K562 (cell line): ENCODE data around the gene HMGN2. TPM values are rescaled to one million over a fixed set of nuclear protein-coding genes. Genes with fewer than 3 reads are reported as not detected.

Experiments
- BRD9 ChIP-seq: fragments of 450-650 bp; IDR thresholded peaks from 2 replicates; pipeline ENCODE4 v1.6.1; 2018; ENCODE audit warnings: low read depth; ENCODE audit not compliant: partially characterized antibody
- ELF1 ChIP-seq: fragments of 200-800 bp; sonication (Bioruptor generic); IDR thresholded peaks from 2 replicates; pipeline ENCODE4 v1.6.1; 2016; ENCODE audit warnings: missing genetic modification characterization, missing compliant biosample characterization
- HDAC6 ChIP-seq: IDR thresholded peaks from 2 replicates; pipeline ENCODE4 v1.6.1; 2012; ENCODE audit warnings: low read depth, mild to moderate bottlenecking, control low read depth, inconsistent platforms, low read length, moderate library complexity
- JUNB ChIP-seq: fragments of 450-650 bp; formaldehyde crosslinking; conservative IDR thresholded peaks from 2 replicates; pipeline ENCODE4 v1.4.0; 2020; ENCODE audit warnings: mild to moderate bottlenecking
- MAFF ChIP-seq: IDR thresholded peaks from 2 replicates; pipeline ENCODE4 v1.6.1; 2012; ENCODE audit warnings: low read length, improper control_type of control experiment
- NFE2L1 ChIP-seq: fragments of 450-650 bp; IDR thresholded peaks from 2 replicates; pipeline ENCODE4 v1.6.1; 2016; ENCODE audit warnings: missing genetic modification characterization, low read depth, mild to moderate bottlenecking, missing compliant biosample characterization, moderate library complexity, borderline replicate concordance
- PHF21A ChIP-seq: fragments of 450-650 bp; IDR thresholded peaks from 2 replicates; pipeline ENCODE4 v1.6.1; 2017; ENCODE audit warnings: low read depth, borderline replicate concordance
- SP1 ChIP-seq: sonication (generic); formaldehyde crosslinking; IDR thresholded peaks from 2 replicates; pipeline ENCODE4 v1.8.1; 2022; ENCODE audit warnings: mild to moderate bottlenecking, missing genetic modification reagents
- polyA plus RNA-seq, 8 experiments: library from polyadenylated mRNA; depleted of rRNA in 4 of 8; stranded (reverse) in 5 of 8; unstranded in 3 of 8; fragments of >200 nt; fragmentation: Nextera tagmentation in 2 of 8; fragmentation: Illumina TruSeq in 1 of 8; extraction: Ambion mirVana in 2 of 8; extraction: Trizol in 1 of 8; gene quantifications; 2 replicates each; pipeline versions ENCODE4 v1.2.1 to v1.2.3, GENCODE V29; 2011 to 2014; ENCODE audit warnings: inconsistent platforms in 1 of 8, missing spikeins in 1 of 8
- total RNA-seq, 7 experiments: library from RNA; depleted of rRNA in 6 of 7; stranded (reverse); fragments of >200 nt in 6 of 7; fragmentation: Illumina TruSeq in 2 of 7; extraction: Trizol in 2 of 7; gene quantifications; 2 replicates each; pipeline versions ENCODE4 v1.2.1 to v1.2.3, GENCODE V29; 2011 to 2021; ENCODE audit warnings: low replicate concordance in 1 of 7
- TF ChIP-seq, protein P1 (sequence below): fragments of 250-450 bp; sonication (Bioruptor Pico); IDR thresholded peaks from 2 replicates; pipeline ENCODE4 v1.6.1; 2021; ENCODE audit warnings: mild to moderate bottlenecking
- TF ChIP-seq, protein P2 (sequence below): sonication (generic); formaldehyde crosslinking; IDR thresholded peaks from 2 replicates; pipeline ENCODE4 v1.8.0; 2022; ENCODE audit warnings: mild to moderate bottlenecking, missing genetic modification reagents
- TF ChIP-seq, protein P3 (sequence below), 2 experiments: fragments of 150-350 bp in 1 of 2; IDR thresholded peaks; 2 replicates each; pipeline ENCODE4 v1.6.1; 2012 to 2016; ENCODE audit warnings: low read depth in 2 of 2, low read length in 2 of 2, mild to moderate bottlenecking in 1 of 2, moderate library complexity in 1 of 2
- TF ChIP-seq, protein P4 (sequence below): fragments of 450-650 bp; IDR thresholded peaks from 2 replicates; pipeline ENCODE4 v1.6.1; 2017; ENCODE audit warnings: mild to moderate bottlenecking, moderate library complexity
- TF ChIP-seq, protein P5 (sequence below): fragments of 450-650 bp; formaldehyde crosslinking; IDR thresholded peaks from 2 replicates; pipeline ENCODE4 v1.4.0; 2020; ENCODE audit warnings: mild to moderate bottlenecking, moderate library complexity

HMGN2 gene
- total and polyA plus RNA-seq, 9 of the 15 experiments (the other 6 are each of a cell fraction or from before 2014, with no cell fraction given) = 370 to 1,354 (median 965) TPM

DNA sequence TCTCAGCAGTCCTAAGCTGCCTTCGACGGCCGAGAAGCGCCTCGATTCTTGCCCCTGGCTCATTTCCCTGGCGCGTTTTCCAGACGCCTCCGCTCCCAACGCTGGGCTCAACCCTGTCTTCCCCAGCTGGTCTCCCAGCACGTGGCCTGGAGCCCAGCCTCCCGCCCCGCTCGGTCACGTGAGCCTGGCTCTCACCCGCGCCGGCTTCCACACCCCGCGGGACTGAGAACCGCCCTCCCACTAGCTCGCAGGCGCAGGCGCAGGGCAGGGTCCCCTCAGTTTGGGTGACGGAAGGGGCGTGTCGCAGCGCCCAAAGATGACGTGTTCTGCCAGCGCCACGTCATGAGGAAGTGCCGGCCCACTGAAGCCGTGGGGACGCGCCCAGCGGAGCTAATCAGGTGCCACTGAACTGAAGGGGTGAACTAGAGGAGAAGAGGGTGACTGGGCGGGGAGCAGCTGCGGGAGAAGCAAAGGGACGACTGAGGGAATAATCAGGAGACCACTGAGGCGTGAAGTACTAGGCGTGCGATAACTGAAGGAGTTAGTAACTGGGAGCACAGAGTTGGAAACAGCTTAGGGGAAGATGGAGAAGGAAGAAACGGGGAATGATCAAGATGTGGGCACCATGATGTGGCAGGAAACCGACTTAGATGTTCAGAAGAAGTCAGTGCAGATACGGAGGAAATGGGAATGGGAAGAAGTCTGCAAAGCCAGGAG lies 40.1 kb upstream of the HMGN2 start, which contains the start of gene DHDDS (continued):
- TF ChIP-seq, protein P1, sequence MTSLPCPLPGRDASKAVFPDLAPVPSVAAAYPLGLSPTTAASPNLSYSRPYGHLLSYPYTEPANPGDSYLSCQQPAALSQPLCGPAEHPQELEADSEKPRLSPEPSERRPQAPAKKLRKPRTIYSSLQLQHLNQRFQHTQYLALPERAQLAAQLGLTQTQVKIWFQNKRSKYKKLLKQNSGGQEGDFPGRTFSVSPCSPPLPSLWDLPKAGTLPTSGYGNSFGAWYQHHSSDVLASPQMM = no peak
- TF ChIP-seq, protein P2, sequence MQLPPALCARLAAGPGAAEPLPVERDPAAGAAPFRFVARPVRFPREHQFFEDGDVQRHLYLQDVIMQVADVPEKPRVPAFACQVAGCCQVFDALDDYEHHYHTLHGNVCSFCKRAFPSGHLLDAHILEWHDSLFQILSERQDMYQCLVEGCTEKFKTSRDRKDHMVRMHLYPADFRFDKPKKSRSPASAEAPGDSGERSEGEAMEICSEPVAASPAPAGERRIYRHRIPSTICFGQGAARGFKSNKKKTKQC (CRISPR knock-in tag) = peak; percentile 99
- TF ChIP-seq ELF1 (tag) (peak; percentile 97), NFE2L1 (tag) (no peak), MAFF (no peak; the same call in 1 of the 2 replicates), JUNB (peak; percentile 90), PHF21A (no peak), BRD9 (no peak), SP1 (peak; percentile 100), HDAC6 (no peak)
- TF ChIP-seq, protein P3, sequence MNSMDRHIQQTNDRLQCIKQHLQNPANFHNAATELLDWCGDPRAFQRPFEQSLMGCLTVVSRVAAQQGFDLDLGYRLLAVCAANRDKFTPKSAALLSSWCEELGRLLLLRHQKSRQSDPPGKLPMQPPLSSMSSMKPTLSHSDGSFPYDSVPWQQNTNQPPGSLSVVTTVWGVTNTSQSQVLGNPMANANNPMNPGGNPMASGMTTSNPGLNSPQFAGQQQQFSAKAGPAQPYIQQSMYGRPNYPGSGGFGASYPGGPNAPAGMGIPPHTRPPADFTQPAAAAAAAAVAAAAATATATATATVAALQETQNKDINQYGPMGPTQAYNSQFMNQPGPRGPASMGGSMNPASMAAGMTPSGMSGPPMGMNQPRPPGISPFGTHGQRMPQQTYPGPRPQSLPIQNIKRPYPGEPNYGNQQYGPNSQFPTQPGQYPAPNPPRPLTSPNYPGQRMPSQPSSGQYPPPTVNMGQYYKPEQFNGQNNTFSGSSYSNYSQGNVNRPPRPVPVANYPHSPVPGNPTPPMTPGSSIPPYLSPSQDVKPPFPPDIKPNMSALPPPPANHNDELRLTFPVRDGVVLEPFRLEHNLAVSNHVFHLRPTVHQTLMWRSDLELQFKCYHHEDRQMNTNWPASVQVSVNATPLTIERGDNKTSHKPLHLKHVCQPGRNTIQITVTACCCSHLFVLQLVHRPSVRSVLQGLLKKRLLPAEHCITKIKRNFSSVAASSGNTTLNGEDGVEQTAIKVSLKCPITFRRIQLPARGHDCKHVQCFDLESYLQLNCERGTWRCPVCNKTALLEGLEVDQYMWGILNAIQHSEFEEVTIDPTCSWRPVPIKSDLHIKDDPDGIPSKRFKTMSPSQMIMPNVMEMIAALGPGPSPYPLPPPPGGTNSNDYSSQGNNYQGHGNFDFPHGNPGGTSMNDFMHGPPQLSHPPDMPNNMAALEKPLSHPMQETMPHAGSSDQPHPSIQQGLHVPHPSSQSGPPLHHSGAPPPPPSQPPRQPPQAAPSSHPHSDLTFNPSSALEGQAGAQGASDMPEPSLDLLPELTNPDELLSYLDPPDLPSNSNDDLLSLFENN (IDR thresholded peaks at IDR 0.05; ENCODE audit: low read depth in 2 of 2, low read length in 2 of 2) = 0 out of 4 replicates have a peak, but pooled peaks have one; percentile 23 to 59
- TF ChIP-seq, protein P4, sequence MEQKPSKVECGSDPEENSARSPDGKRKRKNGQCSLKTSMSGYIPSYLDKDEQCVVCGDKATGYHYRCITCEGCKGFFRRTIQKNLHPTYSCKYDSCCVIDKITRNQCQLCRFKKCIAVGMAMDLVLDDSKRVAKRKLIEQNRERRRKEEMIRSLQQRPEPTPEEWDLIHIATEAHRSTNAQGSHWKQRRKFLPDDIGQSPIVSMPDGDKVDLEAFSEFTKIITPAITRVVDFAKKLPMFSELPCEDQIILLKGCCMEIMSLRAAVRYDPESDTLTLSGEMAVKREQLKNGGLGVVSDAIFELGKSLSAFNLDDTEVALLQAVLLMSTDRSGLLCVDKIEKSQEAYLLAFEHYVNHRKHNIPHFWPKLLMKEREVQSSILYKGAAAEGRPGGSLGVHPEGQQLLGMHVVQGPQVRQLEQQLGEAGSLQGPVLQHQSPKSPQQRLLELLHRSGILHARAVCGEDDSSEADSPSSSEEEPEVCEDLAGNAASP = no peak
- TF ChIP-seq, protein P5, sequence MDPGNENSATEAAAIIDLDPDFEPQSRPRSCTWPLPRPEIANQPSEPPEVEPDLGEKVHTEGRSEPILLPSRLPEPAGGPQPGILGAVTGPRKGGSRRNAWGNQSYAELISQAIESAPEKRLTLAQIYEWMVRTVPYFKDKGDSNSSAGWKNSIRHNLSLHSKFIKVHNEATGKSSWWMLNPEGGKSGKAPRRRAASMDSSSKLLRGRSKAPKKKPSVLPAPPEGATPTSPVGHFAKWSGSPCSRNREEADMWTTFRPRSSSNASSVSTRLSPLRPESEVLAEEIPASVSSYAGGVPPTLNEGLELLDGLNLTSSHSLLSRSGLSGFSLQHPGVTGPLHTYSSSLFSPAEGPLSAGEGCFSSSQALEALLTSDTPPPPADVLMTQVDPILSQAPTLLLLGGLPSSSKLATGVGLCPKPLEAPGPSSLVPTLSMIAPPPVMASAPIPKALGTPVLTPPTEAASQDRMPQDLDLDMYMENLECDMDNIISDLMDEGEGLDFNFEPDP = no peak
